ENCODE measurements around the gene GJA4. TPM values are rescaled to one million over a fixed set of nuclear protein-coding genes. Genes with fewer than 3 reads are reported as not detected.

The GJA4 gene
- total RNA-seq, 1 donor from 2014 or later = 21.4 TPM

DNA sequence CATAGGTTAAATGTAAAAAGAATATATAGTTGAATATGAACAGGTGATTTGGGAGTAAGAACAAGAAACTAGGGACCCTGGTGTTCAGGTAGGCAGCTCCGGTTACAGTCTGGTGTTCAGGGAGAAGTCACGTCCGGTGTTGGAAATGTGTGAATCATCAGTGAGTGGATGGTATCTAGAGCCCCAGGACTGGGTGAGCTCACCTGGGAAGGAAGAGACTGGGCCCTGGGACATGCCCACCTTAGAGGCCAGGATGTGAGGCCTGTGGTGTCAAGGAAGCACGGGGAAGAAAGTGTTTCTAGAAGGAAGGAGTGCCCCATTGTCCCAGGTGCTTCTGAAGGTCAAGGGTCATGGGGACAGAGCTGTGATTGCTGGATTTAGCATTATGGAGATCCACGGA lies 13.3 kb upstream of the GJA4 start:
- Histone ChIP-seq H3K27me3 (ENCODE audit: control insufficient read depth in 3 of 3, insufficient read depth in 3 of 3, low read length in 3 of 3) (peaks cover 40 to 71% (median 68%) of the 10 kb centered on the region in 3 donors), H3K4me1 (ENCODE audit: control insufficient read depth in 3 of 3, insufficient read depth in 3 of 3, low read length in 3 of 3) (peaks cover 6 to 8% (median 8%) of the 10 kb centered on the region in 3 donors), H3K27ac (ENCODE audit: low read depth, low read length) (no peak overlapping the region), H3K4me3 (ENCODE audit: low read length in 3 of 3) (no peak overlapping the region), H3K9ac (ENCODE audit: low read depth in 1 of 3, low read length in 3 of 3) (no peak overlapping the region), H3K9me3 (ENCODE audit: control insufficient read depth in 3 of 3, low read length in 3 of 3) (no peaks in the 10 kb centered on the region), H3K36me3 (ENCODE audit: control insufficient read depth in 3 of 3, insufficient read depth in 3 of 3, low read length in 3 of 3) (no peaks in the 10 kb centered on the region)

- Histone ChIP-seq H3K36me3 (ENCODE audit: control insufficient read depth in 3 of 3, insufficient read depth in 3 of 3, low read length in 3 of 3) (no peaks in the 10 kb centered on the region), H3K27me3 (ENCODE audit: control insufficient read depth in 3 of 3, insufficient read depth in 3 of 3, low read length in 3 of 3) (peaks cover 39 to 70% (median 65%) of the 10 kb centered on the region in 3 donors), H3K4me3 (ENCODE audit: low read length in 3 of 3) (no peak overlapping the region), H3K9me3 (ENCODE audit: control insufficient read depth in 3 of 3, low read length in 3 of 3) (no peaks in the 10 kb centered on the region), H3K9ac (ENCODE audit: low read depth in 1 of 3, low read length in 3 of 3) (no peak overlapping the region), H3K4me1 (ENCODE audit: control insufficient read depth in 3 of 3, insufficient read depth in 3 of 3, low read length in 3 of 3) (peaks cover 6 to 8% (median 8%) of the 10 kb centered on the region in 3 donors), H3K27ac (ENCODE audit: low read depth, low read length) (no peak overlapping the region)
Observed at GRCh38 chr1:34779962-34780361, 12.8 kb upstream of the GJA4 start.

DNA sequence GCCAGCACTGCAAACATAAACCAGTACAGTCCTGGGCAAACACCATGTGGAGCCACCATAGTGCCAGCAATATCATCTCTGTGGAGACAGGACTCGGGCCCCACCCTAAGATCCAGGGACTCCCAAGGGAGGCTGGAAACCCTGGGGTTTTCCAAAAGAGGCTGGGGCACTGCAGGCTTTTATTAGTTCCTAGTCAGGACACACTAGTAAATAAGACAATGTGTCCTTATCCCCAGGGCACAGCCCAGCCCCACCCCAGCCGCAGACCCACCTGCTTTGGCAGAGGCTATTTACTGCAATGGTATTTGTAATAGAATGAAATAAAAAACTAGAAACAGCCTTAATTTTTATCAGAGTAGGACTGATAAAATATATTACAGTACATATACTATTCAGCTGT lies 12.3 kb upstream of the GJA4 start:
- Histone ChIP-seq H3K27ac (ENCODE audit: low read depth, low read length) (no peak overlapping the region), H3K4me1 (ENCODE audit: control insufficient read depth in 3 of 3, insufficient read depth in 3 of 3, low read length in 3 of 3) (peaks cover 6 to 8% (median 8%) of the 10 kb centered on the region in 3 donors), H3K9ac (ENCODE audit: low read depth in 1 of 3, low read length in 3 of 3) (no peak overlapping the region), H3K4me3 (ENCODE audit: low read length in 3 of 3) (no peak overlapping the region), H3K36me3 (ENCODE audit: control insufficient read depth in 3 of 3, insufficient read depth in 3 of 3, low read length in 3 of 3) (no peaks in the 10 kb centered on the region), H3K9me3 (ENCODE audit: control insufficient read depth in 3 of 3, low read length in 3 of 3) (no peaks in the 10 kb centered on the region), H3K27me3 (ENCODE audit: control insufficient read depth in 3 of 3, insufficient read depth in 3 of 3, low read length in 3 of 3) (peaks cover 37 to 69% (median 63%) of the 10 kb centered on the region in 3 donors)

DNA sequence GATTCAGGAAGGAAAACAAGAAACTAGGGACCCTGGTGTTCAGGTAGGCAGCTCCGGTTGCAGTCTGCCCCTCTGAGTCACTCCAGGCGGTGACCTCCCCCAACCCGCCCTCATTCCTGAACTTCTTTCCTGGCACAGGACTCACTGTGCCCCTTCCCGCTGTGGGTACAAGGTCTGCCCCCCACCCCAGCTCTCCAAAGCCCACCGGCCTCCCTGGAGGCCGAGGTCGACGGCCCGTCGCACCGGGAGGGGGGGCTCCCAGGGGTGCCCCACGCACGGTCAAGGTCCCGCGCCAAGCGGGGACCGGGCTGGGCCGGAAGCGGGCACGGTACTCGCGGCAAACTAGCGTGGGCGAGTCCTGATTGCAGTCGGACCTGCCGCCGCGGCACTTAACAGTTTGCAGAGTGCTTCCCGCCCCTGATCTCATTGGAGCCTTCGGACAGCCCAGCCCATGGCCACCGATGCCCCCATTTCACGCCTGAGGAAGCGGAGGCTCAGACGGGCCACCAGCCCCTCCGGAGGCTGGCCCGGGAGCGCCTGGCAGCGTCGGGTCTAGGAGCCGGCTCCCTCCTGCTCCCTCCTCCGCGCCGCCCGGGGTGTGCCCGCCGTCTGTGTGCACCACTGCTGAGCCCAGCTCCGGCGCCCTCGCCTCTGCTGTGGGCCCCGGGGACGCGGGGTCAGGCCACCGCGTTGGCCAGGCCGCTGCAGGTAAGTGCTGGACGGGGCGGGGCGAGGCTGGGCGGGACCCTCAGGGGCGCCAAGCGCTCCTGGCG lies 11.5 kb upstream of the GJA4 start, which contains the start of gene GJB3:
Gene GJB3, plus strand, starts transcription at position 144 of the 773 bp plus-strand sequence. CDS start 3,549 bp downstream, outside the sequence.
- Histone ChIP-seq H3K27ac (ENCODE audit: low read depth, low read length) (no peak within 1 kb of the TSS), H3K4me1 (ENCODE audit: control insufficient read depth in 3 of 3, insufficient read depth in 3 of 3, low read length in 3 of 3) (peaks cover 6 to 8% (median 8%) of the 10 kb centered on the region in 3 donors), H3K9ac (ENCODE audit: low read depth in 1 of 3, low read length in 3 of 3) (peak within 1 kb of the TSS in 1 of 3 donors; percentile 50), H3K9me3 (ENCODE audit: control insufficient read depth in 3 of 3, low read length in 3 of 3) (no peaks in the 10 kb centered on the region), H3K4me3 (ENCODE audit: low read length in 3 of 3) (peak within 1 kb of the TSS in 1 of 3 donors; percentile 26), H3K27me3 (ENCODE audit: control insufficient read depth in 3 of 3, insufficient read depth in 3 of 3, low read length in 3 of 3) (peaks cover 37 to 73% (median 61%) of the 10 kb centered on the region in 3 donors), H3K36me3 (ENCODE audit: control insufficient read depth in 3 of 3, insufficient read depth in 3 of 3, low read length in 3 of 3) (no peaks in the 10 kb centered on the region)

GRCh38 chr1:34781844-34782391 lies 10.9 kb upstream of the GJA4 start:
- H3K9ac ChIP-seq (ENCODE audit: low read depth in 1 of 3, low read length in 3 of 3) = peak overlapping the region in 1 of 3 donors; percentile 50
- H3K4me3 ChIP-seq (ENCODE audit: low read length in 3 of 3) = no peak overlapping the region
- H3K36me3 ChIP-seq (ENCODE audit: control insufficient read depth in 3 of 3, insufficient read depth in 3 of 3, low read length in 3 of 3) = no peaks in the 10 kb centered on the region
- H3K9me3 ChIP-seq (ENCODE audit: control insufficient read depth in 3 of 3, low read length in 3 of 3) = no peaks in the 10 kb centered on the region
- H3K4me1 ChIP-seq (ENCODE audit: control insufficient read depth in 3 of 3, insufficient read depth in 3 of 3, low read length in 3 of 3) = peaks cover 11 to 13% (median 12%) of the 10 kb centered on the region in 3 donors
- no peak overlapping the region for H3K27ac ChIP-seq (ENCODE audit: low read depth, low read length)
- peaks cover 37 to 67% (median 57%) of the 10 kb centered on the region in 3 donors for H3K27me3 ChIP-seq (ENCODE audit: control insufficient read depth in 3 of 3, insufficient read depth in 3 of 3, low read length in 3 of 3)

GRCh38 chr1:34784751-34785221 lies 8.0 kb upstream of the GJA4 start:
- Histone ChIP-seq H3K9ac (ENCODE audit: low read depth in 1 of 3, low read length in 3 of 3) (no peak overlapping the region), H3K4me3 (ENCODE audit: low read length in 3 of 3) (no peak overlapping the region), H3K4me1 (ENCODE audit: control insufficient read depth in 3 of 3, insufficient read depth in 3 of 3, low read length in 3 of 3) (peaks cover 24 to 26% (median 26%) of the 10 kb centered on the region in 3 donors), H3K27me3 (ENCODE audit: control insufficient read depth in 3 of 3, insufficient read depth in 3 of 3, low read length in 3 of 3) (peaks cover 24 to 50% (median 41%) of the 10 kb centered on the region in 3 donors), H3K9me3 (ENCODE audit: control insufficient read depth in 3 of 3, low read length in 3 of 3) (no peaks in the 10 kb centered on the region), H3K36me3 (ENCODE audit: control insufficient read depth in 3 of 3, insufficient read depth in 3 of 3, low read length in 3 of 3) (no peaks in the 10 kb centered on the region), H3K27ac (ENCODE audit: low read depth, low read length) (no peak overlapping the region)

GRCh38 chr1:34785231-34785874 lies 7.4 kb upstream of the GJA4 start:
- Histone ChIP-seq H3K4me3 (ENCODE audit: low read length in 3 of 3) (no peak overlapping the region), H3K36me3 (ENCODE audit: control insufficient read depth in 3 of 3, insufficient read depth in 3 of 3, low read length in 3 of 3) (no peaks in the 10 kb centered on the region), H3K27me3 (ENCODE audit: control insufficient read depth in 3 of 3, insufficient read depth in 3 of 3, low read length in 3 of 3) (peaks cover 21 to 45% (median 36%) of the 10 kb centered on the region in 3 donors), H3K4me1 (ENCODE audit: control insufficient read depth in 3 of 3, insufficient read depth in 3 of 3, low read length in 3 of 3) (peaks cover 24 to 26% (median 26%) of the 10 kb centered on the region in 3 donors), H3K9ac (ENCODE audit: low read depth in 1 of 3, low read length in 3 of 3) (no peak overlapping the region), H3K27ac (ENCODE audit: low read depth, low read length) (no peak overlapping the region), H3K9me3 (ENCODE audit: control insufficient read depth in 3 of 3, low read length in 3 of 3) (no peaks in the 10 kb centered on the region)

- Histone ChIP-seq H3K9ac (ENCODE audit: low read depth in 1 of 3, low read length in 3 of 3) (no peak overlapping the region), H3K4me1 (ENCODE audit: control insufficient read depth in 3 of 3, insufficient read depth in 3 of 3, low read length in 3 of 3) (peaks cover 22 to 27% (median 24%) of the 10 kb centered on the region in 3 donors), H3K27ac (ENCODE audit: low read depth, low read length) (no peak overlapping the region), H3K4me3 (ENCODE audit: low read length in 3 of 3) (no peak overlapping the region), H3K36me3 (ENCODE audit: control insufficient read depth in 3 of 3, insufficient read depth in 3 of 3, low read length in 3 of 3) (no peaks in the 10 kb centered on the region), H3K9me3 (ENCODE audit: control insufficient read depth in 3 of 3, low read length in 3 of 3) (no peaks in the 10 kb centered on the region), H3K27me3 (ENCODE audit: control insufficient read depth in 3 of 3, insufficient read depth in 3 of 3, low read length in 3 of 3) (peaks cover 18 to 39% (median 30%) of the 10 kb centered on the region in 3 donors)
Observed at GRCh38 chr1:34785875-34786470, 6.8 kb upstream of the GJA4 start.

DNA sequence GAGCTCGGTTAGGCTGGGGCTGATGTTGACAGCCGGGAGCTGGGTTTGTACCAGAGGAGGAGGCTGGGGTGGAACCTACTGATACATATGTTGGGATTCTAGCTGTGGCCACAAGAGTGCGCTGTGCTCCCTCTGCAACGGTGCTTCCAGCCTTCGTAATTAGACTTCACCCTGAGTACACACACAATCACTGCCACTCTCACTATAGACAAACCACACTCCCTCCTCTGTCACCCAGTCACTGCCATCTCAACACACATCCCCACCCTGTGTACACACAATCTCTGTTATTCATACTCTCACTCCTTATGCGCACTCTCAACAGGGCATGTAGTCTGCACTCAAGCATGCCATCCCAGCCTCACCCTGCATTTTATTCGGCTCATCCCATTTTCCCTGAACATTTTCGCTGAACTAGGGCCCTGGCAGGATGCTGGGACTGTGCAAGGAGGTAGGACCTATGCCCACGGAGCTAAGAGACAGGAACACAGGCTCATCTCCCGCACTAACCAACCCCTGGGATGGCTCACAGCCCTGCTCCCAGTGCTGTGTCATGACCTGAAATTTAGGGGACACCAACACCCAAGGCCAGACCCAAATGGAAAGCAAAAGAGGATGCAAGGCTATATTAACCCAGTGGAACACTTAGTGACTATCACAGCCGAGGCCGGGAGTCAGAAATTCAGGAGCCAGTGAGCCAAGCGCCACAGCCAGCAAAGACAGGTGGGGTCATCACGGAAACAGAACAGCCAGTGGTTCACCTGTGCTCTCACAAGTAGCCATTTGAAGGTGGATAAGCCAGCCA lies 6.1 kb upstream of the GJA4 start:
- Histone ChIP-seq H3K27ac (ENCODE audit: low read depth, low read length) (no peak overlapping the region), H3K4me1 (ENCODE audit: control insufficient read depth in 3 of 3, insufficient read depth in 3 of 3, low read length in 3 of 3) (peaks cover 16 to 22% (median 19%) of the 10 kb centered on the region in 3 donors), H3K4me3 (ENCODE audit: low read length in 3 of 3) (no peak overlapping the region), H3K9ac (ENCODE audit: low read depth in 1 of 3, low read length in 3 of 3) (no peak overlapping the region), H3K36me3 (ENCODE audit: control insufficient read depth in 3 of 3, insufficient read depth in 3 of 3, low read length in 3 of 3) (no peaks in the 10 kb centered on the region), H3K9me3 (ENCODE audit: control insufficient read depth in 3 of 3, low read length in 3 of 3) (no peaks in the 10 kb centered on the region), H3K27me3 (ENCODE audit: control insufficient read depth in 3 of 3, insufficient read depth in 3 of 3, low read length in 3 of 3) (peaks cover 11 to 32% (median 23%) of the 10 kb centered on the region in 3 donors)
